Skin epidermis (tissue), 12 donors: ENCODE results near the gene GLUL.

Source experiments
- H3K27ac ChIP-seq, 21 experiments: fragments of 200-600 bp; sonication (generic) in 11 of 21; one replicate each; pipeline ENCODE4 v1.5.0; 2020; ENCODE audit warnings: mild to moderate bottlenecking in 3 of 21, inconsistent platforms in 2 of 21, moderate library complexity in 2 of 21
- H3K4me3 ChIP-seq, 7 experiments: fragments of 200-600 bp; sonication (generic) in 2 of 7; one replicate each; pipeline ENCODE4 v1.5.0; 2020; ENCODE audit warnings: inconsistent platforms in 2 of 7, mild to moderate bottlenecking in 2 of 7, moderate library complexity in 1 of 7

Gene GLUL

DNA sequence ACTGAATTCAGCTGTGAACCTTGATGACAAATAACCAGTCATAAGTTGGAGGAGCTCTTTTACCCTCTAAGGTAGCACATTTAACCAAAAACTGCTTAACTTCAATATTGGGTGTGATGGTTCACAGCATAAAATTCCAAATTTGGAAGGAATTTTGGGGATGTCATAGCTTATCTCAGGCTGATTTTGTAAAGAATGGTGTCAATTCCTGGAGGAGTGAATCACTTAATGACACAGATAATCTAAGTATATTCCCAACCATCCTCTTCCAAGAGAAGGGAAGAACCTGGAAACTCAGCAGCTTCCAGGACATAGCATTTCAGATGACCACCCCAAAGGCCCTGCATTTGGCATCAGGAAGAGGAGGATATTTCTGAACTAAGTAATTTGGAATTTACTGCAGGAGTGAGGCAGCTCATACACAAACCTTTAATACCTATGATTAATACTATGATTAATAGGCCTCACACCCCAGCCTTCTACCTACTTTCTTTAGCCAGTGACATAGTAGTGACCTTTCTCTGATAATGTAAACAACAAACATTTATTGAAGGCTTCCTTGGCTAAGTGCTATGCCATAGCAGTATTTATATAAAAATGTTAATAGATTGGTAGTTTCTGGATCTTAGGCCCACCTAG lies 14.5 kb downstream of the GLUL start:
- Histone ChIP-seq H3K27ac (no peak overlapping the region), H3K4me3 (no peak overlapping the region)

GRCh38 chr1:182374101-182374834 lies 17.3 kb downstream of the GLUL start:
- Histone ChIP-seq H3K4me3 (no peak overlapping the region), H3K27ac (peak overlapping the region in 1 of 21 experiments; percentile 20)

- no peak overlapping the region for H3K27ac ChIP-seq
- no peak overlapping the region for H3K4me3 ChIP-seq
These were observed 21.1 kb downstream of the GLUL start for GRCh38 chr1:182370532-182370931.

- H3K4me3 ChIP-seq = no peak overlapping the region
- peak overlapping the region in 2 of 21 experiments; percentile 20 to 44 for H3K27ac ChIP-seq
These were observed 22.7 kb downstream of the GLUL start for GRCh38 chr1:182368903-182369302.

DNA sequence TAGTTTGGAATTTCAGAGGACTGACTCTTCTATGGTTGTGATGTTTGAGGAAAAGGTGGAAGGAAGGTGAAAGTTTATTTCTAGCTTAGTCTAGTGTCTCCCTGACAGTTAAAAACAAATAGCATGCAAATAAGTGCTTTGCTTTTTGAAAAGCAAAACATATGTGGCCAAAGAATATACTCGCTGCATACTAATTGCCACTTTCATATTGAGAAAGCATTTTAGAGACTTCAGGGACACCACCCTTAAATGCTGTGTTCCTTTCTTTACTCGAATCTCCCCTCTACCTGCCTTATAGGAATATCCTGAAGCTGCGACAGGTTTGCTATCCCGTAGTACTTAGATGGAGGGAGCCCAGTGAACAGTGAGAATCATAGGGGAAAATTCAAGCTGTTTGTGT lies 23.2 kb downstream of the GLUL start:
- H3K4me3 ChIP-seq = no peak overlapping the region
- H3K27ac ChIP-seq = peak overlapping the region in 1 of 21 experiments; percentile 44

- Histone ChIP-seq H3K27ac (no peak overlapping the region), H3K4me3 (no peak overlapping the region)
These were observed 23.7 kb downstream of the GLUL start for GRCh38 chr1:182367926-182368325.

DNA sequence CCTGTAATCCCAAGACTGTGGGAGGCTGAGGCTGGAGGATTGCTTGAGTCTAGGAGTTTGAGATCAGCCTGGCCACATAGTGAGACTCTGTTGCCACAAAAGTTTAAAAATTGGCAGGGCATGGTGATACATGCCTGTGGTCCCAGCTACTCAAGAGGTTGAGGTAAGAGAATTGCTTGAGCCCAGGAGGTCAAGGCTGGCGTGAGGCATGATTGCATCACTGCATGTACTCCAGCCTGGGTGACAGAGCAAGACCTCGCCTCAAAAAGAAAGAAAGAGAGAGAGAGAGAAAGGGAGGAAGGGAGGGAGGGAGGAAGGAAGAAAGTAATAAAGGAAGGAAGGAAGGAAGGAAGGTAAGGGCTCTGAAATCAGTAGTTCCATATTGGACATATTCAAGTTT lies 25.0 kb downstream of the GLUL start:
- H3K27ac ChIP-seq = no peak overlapping the region
- H3K4me3 ChIP-seq = no peak overlapping the region

DNA sequence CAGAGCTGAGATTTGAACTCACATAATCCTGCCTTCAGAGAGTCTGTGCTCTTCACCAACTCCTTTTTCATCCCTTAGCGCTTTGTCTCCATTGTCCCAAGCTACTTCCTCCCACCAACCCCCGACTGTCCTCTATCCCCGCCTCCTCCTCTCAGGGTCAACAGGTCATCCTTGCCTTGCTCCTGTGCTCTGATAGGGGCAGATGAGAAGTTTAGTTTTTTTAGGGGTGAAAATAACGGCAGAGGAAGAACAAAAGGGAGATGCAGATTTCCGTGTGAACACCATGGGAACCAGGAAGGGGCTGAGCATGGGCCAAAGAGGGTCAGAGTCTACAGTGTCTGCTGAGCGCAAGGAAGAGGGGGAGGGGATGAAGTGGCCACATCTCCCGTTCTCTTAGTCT lies 31.9 kb downstream of the GLUL start:
- Histone ChIP-seq H3K27ac (no peak overlapping the region), H3K4me3 (no peak overlapping the region)

DNA sequence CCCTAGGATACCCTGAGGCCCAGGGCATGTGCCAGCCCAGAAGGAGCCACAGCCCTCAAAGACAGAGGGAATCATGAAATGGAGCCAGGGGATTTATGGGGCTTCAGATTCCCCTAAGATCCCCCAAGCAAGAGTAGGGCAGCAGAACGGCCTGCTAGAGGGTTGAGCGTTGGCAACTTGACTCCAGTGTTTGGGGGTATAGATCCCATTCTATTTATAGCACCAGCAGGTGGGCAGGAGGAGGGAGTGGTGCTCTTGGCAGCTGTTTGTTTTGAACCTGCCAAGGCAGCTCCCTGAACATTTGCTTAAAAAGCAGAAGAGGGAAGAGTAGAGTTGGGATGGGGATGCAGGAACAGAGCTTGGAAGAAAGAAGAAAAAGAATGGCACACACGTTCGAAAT lies 33.7 kb downstream of the GLUL start:
- Histone ChIP-seq H3K27ac (no peak overlapping the region), H3K4me3 (no peak overlapping the region)

GRCh38 chr1:182357171-182357570 lies 34.4 kb downstream of the GLUL start:
- H3K4me3 ChIP-seq = no peak overlapping the region
- no peak overlapping the region for H3K27ac ChIP-seq

DNA sequence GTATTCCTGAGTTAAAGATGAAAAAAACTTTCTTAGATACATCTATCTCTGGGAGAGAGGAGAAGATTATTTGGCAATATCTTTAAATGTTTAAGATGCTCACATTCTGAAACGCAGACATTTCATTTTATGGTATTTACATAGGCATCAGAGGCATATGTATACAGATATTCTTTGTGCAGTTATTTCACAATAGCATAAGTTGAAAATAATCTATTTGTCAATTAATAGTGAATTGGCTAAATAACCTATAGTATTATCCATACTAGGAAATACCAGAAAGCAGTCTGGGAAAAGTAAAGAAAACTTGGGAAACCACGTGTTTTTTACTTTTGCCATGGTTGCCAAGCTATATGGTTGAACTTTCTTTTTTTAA lies 35.9 kb downstream of the GLUL start:
- H3K4me3 ChIP-seq = no peak overlapping the region
- H3K27ac ChIP-seq = no peak overlapping the region

- no peak overlapping the region for H3K27ac ChIP-seq
These were observed 39.7 kb downstream of the GLUL start for GRCh38 chr1:182351790-182352364.

GRCh38 chr1:182350839-182351238 lies 40.8 kb downstream of the GLUL start:
- H3K27ac ChIP-seq = no peak overlapping the region
- H3K4me3 ChIP-seq = no peak overlapping the region

More at GRCh38 chr1:182351790-182352364, 39.7 kb downstream of the GLUL start:
- H3K4me3 ChIP-seq = no peak overlapping the region

DNA sequence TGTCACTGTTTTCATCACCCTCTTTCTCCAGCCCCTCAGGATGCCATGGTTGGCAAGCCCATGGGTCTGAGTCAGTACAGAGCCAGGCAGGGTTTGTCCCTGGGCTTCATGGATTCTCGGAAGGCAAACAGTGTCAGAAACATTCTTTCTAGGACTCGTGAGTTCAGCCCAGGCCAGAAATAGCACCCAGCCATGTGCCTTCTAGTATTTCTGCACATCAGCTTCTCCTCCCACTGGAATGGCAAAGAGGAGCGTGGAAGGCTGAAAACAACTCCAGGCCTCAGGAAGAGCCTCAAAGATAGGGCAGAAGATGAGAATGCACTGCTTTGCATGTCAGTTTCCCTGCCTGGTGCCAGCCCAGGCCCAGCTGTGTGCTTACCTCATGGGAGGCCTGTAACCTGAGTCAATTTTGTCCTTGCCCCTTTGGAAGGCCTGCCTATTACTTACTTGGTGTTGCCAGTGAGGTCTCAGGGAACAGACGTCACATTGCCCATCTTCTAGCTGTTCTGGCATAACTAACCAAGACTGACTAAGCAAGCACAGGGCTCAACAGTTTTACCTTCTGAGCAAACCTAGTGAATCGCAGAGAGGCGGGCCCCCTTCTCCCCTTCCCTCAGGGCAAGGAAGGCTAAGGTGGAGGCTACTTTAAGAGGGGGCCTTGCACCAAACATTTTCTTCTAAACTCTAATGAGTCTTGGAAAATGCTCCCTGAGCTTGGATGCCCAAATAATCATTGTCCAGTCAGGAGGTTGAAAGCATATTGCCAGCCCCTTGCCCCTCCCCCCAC lies 42.4 kb downstream of the GLUL start:
- Histone ChIP-seq H3K4me3 (no peak overlapping the region), H3K27ac (peak overlapping the region in 3 of 21 experiments; percentile 21)

DNA sequence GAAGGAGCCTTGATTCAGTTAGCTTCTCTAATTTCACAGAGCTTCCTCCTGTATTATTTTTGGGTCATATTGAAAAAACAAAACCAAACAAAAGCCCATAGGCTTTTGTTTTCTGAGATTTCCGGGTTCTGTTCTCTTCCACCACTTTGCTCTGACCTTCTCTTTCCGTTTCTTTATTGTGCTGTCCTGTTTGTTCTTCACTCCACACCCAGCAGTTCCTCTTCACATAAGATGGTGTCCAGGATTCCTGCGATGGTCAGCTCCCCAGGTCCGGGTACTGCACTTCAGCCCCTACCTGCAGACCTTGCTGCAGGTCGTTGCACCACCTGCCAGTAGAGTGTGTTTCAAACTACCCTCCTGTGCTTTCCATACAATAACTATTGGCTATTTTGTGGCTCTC lies 44.6 kb downstream of the GLUL start:
- H3K4me3 ChIP-seq = no peak overlapping the region
- no peak overlapping the region for H3K27ac ChIP-seq

DNA sequence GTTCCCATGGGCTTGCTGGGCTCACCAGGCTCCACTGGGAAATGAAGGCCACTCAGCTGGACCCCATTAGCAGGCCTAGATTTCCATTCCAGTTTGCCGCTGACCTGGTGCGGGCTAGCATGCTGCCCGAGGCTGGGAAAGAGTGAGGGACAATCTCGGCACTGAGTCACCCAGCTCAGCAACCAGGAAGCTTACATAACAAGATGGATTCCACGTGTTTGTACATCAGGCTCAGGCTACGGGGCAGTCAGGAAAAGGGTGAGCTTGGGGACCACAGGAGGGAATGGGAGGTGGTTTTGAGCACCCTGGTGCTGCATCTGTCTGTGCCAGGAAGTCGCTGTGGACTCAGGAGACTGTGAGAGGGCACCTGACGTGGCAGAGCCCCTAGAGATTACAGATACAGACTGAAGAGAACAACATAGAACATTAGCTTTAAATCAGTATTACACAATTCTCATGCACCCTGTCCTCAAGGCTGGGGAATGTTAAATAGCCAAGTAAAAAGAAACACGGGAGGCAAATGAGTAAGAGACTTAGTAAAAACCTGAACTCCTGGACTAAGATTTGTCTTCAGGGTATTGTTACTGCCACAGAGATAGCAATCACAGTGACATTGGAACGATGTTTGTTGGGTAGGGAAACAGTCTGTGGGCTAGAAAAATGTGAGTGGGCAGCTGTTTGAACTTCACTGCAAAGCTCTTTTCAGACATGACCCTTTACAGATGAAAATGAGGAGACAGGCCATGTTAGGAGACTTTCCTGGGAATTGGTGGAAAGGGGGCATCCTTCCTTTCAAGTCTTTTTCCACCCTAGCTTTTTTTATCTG lies 51.1 kb downstream of the GLUL start:
- Histone ChIP-seq H3K4me3 (no peak overlapping the region), H3K27ac (peak overlapping the region in 19 of 21 experiments; percentile 8 to 69 (median 52))

GRCh38 chr1:182339684-182340083 lies 51.9 kb downstream of the GLUL start:
- peak overlapping the region in 11 of 21 experiments; percentile 8 to 69 (median 53) for H3K27ac ChIP-seq
- no peak overlapping the region for H3K4me3 ChIP-seq

- Histone ChIP-seq H3K4me3 (no peak overlapping the region), H3K27ac (peak overlapping the region in 5 of 21 experiments; percentile 2 to 57 (median 21))
These were observed 52.7 kb downstream of the GLUL start for GRCh38 chr1:182338806-182339370.
